ENCODE results near the gene DPEP2. TPM values are rescaled to one million over a fixed set of nuclear protein-coding genes. Genes with fewer than 3 reads are reported as not detected.
"Not testable (repeated sequence)": the region's sequence is repeated elsewhere in the genome, so short reads cannot be mapped to it uniquely, and the experiment has no call there.

DPEP2 gene
- total RNA-seq, 4 donors from 2014 or later, result 0.18 to 6.2 (median 4.0) TPM; not detected in 1

DNA sequence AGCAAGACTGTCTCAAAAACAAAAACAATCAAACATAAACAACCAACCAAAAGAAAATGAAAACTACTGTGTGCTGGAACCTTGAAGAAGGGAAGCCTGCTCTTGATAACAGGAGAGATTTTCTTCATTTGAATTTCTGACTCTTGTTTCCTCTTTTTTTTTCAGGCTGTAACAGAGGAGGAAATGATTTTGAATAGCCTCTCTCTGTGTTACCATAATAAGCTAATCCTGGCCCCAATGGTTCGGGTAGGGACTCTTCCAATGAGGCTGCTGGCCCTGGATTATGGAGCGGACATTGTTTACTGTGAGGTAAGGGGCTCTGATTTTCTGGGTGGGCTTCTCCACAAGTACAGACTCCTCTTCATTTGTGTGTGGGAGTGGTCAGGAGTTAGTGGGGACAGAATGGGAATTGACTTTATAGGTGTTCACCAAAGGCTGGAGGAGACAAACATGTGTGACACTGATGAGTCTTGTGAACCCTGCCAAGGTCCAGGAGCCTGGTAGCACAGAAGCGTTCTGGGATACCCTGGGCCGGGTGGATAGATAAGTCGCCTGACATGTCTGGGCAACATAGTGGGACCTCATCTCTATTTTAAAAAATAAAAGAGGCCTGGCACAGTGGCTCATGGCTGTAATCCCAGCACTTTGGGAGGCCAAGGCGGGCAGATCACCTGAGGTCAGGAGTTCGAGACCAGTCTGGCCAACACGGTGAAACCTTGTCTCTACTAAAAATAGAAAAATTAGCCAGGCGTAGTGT lies 38.7 kb upstream of the DPEP2 start:
- H3K4me1 ChIP-seq, result peaks cover 0 to 6% (median 0%) of the 10 kb centered on the region in 3 donors
- no peaks in the 10 kb centered on the region for H3K9me3 ChIP-seq
- intact Hi-C loops (cut with DNase I), result no loop called here
- peaks cover 0 to 33% (median 0%) of the 10 kb centered on the region in 3 donors for H3K36me3 ChIP-seq
- no peaks in the 10 kb centered on the region for H3K27me3 ChIP-seq
- WGBS, 2 donors, result 71 to 82% methylated on average over 7 to 9 of the region's 9 CpGs
- no peak for DNase-seq
- peak overlapping the region in 2 of 4 donors; percentile 21 to 34 for H3K27ac ChIP-seq
- no peak overlapping the region for H3K4me3 ChIP-seq
- TF ChIP-seq, protein P1, sequence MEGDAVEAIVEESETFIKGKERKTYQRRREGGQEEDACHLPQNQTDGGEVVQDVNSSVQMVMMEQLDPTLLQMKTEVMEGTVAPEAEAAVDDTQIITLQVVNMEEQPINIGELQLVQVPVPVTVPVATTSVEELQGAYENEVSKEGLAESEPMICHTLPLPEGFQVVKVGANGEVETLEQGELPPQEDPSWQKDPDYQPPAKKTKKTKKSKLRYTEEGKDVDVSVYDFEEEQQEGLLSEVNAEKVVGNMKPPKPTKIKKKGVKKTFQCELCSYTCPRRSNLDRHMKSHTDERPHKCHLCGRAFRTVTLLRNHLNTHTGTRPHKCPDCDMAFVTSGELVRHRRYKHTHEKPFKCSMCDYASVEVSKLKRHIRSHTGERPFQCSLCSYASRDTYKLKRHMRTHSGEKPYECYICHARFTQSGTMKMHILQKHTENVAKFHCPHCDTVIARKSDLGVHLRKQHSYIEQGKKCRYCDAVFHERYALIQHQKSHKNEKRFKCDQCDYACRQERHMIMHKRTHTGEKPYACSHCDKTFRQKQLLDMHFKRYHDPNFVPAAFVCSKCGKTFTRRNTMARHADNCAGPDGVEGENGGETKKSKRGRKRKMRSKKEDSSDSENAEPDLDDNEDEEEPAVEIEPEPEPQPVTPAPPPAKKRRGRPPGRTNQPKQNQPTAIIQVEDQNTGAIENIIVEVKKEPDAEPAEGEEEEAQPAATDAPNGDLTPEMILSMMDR (IDR thresholded peaks at IDR 0.05), result no peak
- TF ChIP-seq POLR2A (IDR thresholded peaks at IDR 0.05), result no peak

DNA sequence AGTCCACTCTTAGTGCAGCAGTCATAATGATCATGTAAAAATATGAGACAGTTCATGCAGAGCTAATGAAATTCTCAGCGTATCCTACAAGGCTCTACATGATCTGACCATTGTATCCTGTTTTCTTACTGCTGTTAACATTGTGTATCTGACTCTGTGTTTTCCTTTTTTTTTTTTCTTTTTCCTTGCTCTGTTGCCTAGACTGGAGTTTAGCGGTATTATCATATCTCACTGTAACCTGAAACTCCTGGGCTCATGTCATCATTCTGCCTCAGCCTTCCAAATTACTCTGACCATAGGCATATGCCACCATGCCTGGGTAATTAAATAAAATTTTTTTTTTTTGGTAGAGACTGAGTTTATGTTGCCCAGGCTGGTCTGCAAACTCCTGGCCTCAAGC lies 35.9 kb upstream of the DPEP2 start:
- peaks cover 0 to 37% (median 0%) of the 10 kb centered on the region in 3 donors for H3K36me3 ChIP-seq
- peaks cover 0 to 27% (median 2%) of the 10 kb centered on the region in 3 donors for H3K4me1 ChIP-seq
- H3K27ac ChIP-seq, result no peak overlapping the region
- no peaks in the 10 kb centered on the region for H3K9me3 ChIP-seq
- H3K27me3 ChIP-seq, result no peaks in the 10 kb centered on the region
- TF ChIP-seq POLR2A (IDR thresholded peaks at IDR 0.05), result no peak
- TF ChIP-seq, protein P1 (IDR thresholded peaks at IDR 0.05), result no peak
- no peak overlapping the region for H3K4me3 ChIP-seq
- WGBS, 2 donors, result 91 to 100% methylated on average over 2 of the region's 2 CpGs
- intact Hi-C loops (cut with DNase I), result no loop called here
- DNase-seq, result no peak

DNA sequence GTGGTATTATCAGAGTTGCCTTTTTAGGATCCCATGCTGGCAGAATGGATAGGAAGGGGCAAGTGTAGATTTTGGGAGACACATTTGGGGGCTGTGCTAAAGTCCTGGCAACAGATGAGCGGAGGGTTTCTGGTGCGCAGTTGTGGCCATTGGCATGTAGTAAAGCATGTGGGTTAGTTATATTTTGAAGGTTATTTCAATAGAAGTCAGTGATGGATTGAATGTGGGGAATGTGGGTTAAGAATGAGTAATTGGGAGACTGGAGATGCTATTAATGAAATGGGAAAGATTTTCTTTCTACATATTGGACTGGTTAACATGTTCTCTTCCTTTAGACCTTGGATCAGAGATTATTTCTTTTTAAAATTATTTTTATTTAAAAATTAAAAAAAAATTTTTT lies 33.8 kb upstream of the DPEP2 start:
- no peak overlapping the region for H3K4me3 ChIP-seq
- H3K4me1 ChIP-seq, result peaks cover 0 to 27% (median 5%) of the 10 kb centered on the region in 3 donors
- no peaks in the 10 kb centered on the region for H3K27me3 ChIP-seq
- H3K36me3 ChIP-seq, result peaks cover 0 to 37% (median 0%) of the 10 kb centered on the region in 3 donors
- intact Hi-C loops (cut with DNase I), result no loop called here
- no peaks in the 10 kb centered on the region for H3K9me3 ChIP-seq
- no peak for TF ChIP-seq POLR2A (IDR thresholded peaks at IDR 0.05)
- TF ChIP-seq, protein P1 (IDR thresholded peaks at IDR 0.05), result no peak
- no peak for DNase-seq
- peak overlapping the region in 1 of 4 donors; percentile 78 for H3K27ac ChIP-seq
- WGBS, 2 donors, result 94% methylated on average over 2 of the region's 2 CpGs

DNA sequence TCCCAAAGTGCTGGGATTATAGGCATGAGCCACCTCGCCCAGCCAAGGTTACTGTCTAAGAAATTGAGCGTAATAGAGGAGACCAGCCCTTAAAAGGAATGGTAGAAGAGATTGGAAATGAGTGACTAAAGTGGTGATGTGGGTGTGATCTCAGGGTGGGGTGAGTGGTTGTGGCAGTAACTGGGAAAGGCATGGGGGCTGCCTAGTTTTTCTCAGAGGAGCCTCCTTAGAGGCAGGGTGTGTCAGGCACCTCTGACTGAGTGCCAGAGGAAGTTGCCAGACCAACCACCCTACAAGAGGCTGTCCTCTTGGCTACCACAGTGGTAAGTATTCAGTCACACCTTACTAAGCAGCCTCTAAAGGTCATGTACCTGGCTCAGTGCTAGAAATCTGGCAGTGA lies 32.7 kb upstream of the DPEP2 start:
- peaks cover 0 to 27% (median 5%) of the 10 kb centered on the region in 3 donors for H3K4me1 ChIP-seq
- H3K27ac ChIP-seq, result peak overlapping the region; percentile 23 to 78 (median 66)
- H3K27me3 ChIP-seq, result no peaks in the 10 kb centered on the region
- peaks cover 0 to 45% (median 0%) of the 10 kb centered on the region in 3 donors for H3K36me3 ChIP-seq
- intact Hi-C loops (cut with DNase I), result no loop called here
- no peak for DNase-seq
- TF ChIP-seq, protein P1 (IDR thresholded peaks at IDR 0.05), result no peak
- no peak for TF ChIP-seq POLR2A (IDR thresholded peaks at IDR 0.05)
- 33% methylated on average over 1 of the region's 2 CpGs; no CpG with 5 or more reads in 1 of the 2 donors for WGBS, 2 donors
- no peaks in the 10 kb centered on the region for H3K9me3 ChIP-seq
- H3K4me3 ChIP-seq, result no peak overlapping the region

DNA sequence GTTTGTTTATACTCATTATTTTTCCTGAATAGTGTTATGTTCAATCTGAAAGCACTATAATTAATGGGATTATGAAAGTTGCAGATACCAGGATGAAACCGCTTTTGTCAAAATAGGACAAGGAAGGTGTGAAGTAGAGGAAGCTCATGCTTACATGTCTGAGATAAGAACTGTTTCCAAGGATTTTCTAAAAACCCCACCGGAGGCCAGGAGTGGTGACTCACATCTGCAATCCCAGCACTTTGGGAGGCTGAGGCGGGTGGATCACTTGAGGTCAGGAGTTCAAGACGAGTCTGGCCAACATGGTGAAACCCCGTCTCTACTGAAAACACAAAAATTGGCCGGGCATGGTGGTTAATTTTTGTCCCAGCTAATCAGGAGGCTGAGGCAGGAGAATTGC lies 30.8 kb upstream of the DPEP2 start:
- Histone ChIP-seq H3K36me3 (peaks cover 0 to 58% (median 0%) of the 10 kb centered on the region in 3 donors), H3K27ac (peak overlapping the region in 1 of 4 donors; percentile 6), H3K4me1 (peaks cover 0 to 28% (median 5%) of the 10 kb centered on the region in 3 donors)
- H3K27me3 ChIP-seq; H3K9me3 ChIP-seq; H3K4me3 ChIP-seq; intact Hi-C loops (cut with DNase I); DNase-seq: not testable (repeated sequence)
- 44 to 49% methylated on average over 6 of the region's 6 CpGs for WGBS, 2 donors
